HG02970 (cell line): ENCODE measurements around the gene FAM3C.
A peak's percentile ranks its signal among the peaks of the same experiment; 100 is the strongest.
"Not testable (repeated sequence)": the region's sequence is repeated elsewhere in the genome, so short reads cannot be mapped to it uniquely, and the experiment has no call there.

Experiments
- ATAC-seq: cut with Tn5 transposase; IDR thresholded peaks from one replicate; pipeline ENCODE4 v1.9.1; 2021; ENCODE audit warnings: mild to moderate bottlenecking, moderate library complexity, moderate number of reproducible peaks; ENCODE audit not compliant: unreplicated experiment, low FRiP score

The FAM3C gene, protein sequence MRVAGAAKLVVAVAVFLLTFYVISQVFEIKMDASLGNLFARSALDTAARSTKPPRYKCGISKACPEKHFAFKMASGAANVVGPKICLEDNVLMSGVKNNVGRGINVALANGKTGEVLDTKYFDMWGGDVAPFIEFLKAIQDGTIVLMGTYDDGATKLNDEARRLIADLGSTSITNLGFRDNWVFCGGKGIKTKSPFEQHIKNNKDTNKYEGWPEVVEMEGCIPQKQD

DNA sequence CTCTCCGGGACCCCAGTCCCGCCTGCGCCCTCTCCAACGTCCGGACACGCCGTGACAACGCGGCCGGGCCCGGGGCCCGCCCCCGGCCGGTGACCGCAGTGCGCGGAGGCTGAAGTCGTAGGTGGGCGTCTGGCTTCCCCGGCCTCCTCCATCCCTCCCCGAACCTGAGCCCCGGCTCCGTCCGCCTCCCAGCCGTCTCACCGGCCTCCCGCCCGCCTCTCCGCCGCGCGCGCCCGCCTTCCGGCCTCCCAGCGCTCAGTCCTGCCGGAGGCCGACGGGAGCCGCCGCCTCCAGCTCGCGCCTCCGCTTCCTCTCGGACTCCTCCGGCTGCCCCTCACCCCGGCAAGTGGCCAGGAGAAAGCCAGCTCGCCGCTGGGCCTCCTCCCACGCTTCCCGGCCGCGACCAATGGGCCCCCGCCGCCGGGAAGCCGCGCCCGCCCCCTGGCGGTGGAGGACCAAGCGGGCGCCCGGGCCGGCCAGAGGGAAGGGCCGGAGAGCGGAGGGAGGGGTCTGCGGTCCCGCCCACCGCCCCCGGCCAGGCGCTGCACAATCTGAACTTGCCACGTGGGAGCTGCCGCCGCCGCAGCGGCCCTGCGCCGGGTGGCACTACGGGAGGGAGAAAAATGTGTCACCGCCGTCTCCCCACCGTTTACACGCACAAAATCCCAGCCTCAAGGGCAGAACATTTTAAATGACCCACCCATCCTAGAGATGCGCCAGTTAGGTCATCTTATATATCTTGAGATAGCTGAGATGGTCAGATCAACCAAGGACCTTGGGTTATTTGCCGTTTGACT lies at the start of gene FAM3C:
Gene FAM3C, minus strand, starts transcription at position 348 of the 797 bp plus-strand sequence. CDS start 13,339 bp downstream, outside the sequence.
- ATAC-seq = peak; percentile 93

DNA sequence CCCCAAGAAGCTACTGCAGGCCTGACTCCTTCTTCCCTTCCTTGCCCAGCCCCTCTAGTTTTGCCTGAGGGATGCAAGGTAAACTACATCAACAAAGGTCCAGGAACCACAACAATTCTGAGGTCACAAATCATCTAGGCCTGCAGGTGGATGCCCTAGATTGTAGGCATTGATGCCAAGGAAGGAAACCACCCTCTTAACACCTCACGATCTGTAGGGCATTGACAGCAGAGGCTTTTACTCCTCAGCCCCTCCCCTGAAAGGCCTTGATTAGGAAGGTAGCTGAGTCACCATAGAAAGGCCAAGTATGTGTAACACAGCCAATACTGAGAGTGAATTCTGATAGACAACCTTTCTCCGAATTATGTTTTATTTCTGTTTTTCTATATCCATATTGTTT lies 46.7 kb upstream of the FAM3C start:
- ATAC-seq = no peak

DNA sequence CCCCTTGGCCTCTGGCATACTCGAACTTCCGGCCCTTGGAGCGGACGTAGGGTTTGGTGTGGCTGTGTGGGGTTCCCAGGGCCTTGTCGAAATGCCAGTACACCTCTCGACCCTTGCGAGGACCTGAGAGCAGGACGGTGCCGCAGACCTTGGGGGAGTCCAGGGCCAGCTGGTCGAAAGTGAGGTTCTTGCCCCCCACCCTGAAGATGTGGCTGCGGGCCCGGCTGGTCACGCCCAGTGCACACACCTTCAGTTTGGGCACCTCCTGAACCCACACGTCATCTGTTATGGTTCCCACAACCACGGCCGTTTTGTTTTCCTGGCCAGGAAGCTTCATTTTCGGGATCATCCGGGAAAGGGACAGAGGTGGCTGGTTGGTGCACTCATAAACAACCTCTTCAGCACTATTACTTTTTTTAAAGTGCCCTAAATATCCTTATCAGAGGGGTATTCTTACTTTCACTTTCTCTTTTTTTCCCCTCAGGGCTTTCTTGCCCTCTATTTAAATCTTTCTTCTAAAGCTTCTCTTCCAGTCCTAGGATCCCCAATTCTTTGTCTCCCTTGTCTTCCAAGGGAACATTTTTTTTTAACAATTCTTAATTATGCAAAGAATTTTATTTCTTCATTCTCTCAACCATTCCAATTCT lies 44.9 kb upstream of the FAM3C start:
- no peak for ATAC-seq

DNA sequence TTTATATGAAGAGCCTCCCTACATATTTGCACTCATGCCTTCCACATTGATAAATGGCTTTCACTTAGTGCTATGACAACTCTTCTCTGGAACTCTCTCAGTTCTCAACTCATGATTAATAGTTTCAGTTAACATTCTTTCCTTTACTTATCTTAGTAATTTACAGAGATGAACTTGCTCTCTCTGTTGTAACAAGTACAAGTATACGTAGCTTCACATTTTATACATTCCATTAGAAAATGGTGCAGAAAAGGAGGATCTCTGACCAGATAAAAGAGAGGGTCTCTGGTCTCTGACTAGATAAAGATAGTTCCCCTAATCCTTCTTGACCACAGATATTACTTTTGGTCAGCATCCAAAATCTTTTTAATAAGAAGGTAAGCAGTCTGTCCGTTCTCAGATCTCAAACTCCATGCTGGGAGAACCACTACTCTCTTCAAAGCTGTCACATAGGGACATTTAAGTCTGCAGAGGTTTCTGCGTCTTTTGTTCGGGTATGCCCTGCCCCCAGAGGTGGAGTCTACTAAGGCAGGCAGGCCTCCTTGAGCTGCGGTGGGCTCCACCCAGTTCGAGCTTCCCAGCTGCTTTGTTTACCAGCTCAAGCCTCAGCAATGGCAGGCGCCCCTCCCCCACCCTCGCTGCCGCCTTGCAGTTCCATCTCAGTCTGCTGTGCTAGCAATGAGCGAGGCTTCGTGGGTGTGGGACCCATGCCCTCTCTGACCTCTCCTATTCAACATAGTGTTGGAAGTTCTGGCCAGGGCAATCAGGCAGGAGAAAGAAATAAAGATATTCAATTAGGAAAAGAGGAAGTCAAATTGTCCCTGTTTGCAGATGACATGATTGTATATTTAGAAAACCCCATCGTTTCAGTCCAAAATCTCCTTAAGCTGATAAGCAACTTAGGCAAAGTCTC lies 42.2 kb upstream of the FAM3C start:
- not testable (repeated sequence) for ATAC-seq

DNA sequence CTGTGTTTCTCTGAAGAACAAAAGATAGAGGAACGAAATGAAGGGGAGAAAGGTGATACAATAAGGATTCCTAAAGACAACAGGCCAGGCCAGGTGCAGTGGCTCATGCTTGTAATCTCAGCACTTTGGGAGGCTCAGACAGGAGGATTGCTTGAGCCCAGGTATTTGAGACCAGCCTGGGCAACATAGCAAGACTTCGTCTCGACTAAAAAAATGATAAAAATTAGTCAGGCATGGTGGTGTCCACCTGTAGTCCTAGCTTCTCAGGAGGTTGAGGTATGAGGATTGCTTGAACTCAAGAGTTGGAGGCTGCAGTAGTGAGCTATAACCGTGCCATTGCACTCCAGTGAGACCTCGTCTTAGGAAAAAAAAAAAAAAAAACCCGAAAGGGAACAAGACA lies 41.4 kb upstream of the FAM3C start:
- no peak for ATAC-seq

DNA sequence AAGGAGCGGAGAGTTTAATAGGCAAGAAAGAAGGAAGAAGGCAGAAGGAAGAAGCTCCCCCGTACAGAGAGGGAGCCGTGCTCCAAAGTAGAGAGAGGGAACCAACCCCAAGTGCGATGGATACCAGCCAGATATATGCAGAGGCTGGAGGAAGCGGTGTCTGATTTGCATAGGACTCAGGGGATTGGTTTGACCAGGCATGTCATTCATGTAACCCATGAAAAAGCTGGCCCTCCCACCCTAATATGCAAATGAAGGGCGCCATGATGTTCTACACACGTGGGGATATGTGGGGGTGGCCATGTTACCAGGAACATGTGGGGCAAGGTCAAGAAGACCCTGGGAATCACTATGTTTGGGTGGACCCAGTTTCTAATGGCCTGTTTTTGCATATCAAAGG lies 40.6 kb upstream of the FAM3C start:
- ATAC-seq = no peak

DNA sequence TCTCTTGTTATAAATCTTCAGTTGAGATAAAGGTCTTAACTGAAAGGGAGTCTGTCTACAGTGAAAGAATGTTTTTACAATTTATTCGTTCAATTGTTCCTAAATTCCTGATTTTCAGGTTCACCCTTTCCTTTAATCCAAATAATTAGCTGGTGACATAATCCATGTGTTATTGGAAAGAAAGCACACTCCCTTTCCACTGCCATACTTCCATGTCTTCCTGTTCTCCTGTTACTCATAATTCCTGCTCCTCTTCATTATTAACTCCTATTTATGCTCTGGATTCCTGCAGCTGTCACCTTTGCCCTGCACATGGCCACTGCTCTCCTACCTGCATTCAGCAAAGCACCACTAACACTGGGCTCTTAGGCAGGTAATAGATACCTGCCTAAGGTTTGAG lies 40.0 kb upstream of the FAM3C start:
- no peak for ATAC-seq

DNA sequence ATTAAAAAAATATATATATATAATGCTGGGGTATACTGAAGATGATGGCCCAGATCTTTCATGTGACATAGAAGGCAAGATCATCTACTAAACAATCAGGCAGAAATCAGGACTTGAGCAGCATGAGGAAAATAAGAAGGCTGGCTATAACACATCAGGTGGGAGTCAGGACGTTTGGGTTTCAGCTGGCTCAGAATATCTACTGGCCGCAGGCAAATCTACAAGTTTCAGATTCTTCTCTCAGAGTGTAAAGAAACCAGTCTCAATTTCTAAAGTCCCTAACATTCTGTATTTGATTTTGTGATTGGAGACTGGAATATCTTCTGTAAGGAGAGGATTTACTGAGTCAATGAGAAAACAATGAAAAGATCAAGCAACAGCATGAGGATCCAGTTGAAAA lies 37.7 kb upstream of the FAM3C start:
- no peak for ATAC-seq

DNA sequence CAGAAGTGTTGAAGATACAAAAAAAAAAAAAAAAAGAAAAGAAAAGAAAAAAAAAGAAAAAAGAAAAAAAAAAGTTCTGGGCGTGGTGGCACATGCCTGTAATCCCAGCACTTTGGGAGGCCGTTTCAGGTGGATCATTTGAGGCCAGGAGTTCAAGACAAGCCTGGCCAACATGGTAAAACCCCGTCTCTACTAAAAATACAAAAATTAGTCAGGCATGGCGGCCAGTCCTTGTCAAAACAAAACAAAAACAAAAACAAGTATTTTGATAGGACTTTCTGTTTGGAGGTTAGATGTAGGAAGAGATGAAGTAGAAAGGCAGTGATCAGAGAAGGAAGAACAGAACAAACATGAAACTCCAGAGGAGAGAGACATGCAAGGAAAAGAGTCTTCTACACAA lies 36.4 kb upstream of the FAM3C start:
- ATAC-seq = not testable (repeated sequence)

DNA sequence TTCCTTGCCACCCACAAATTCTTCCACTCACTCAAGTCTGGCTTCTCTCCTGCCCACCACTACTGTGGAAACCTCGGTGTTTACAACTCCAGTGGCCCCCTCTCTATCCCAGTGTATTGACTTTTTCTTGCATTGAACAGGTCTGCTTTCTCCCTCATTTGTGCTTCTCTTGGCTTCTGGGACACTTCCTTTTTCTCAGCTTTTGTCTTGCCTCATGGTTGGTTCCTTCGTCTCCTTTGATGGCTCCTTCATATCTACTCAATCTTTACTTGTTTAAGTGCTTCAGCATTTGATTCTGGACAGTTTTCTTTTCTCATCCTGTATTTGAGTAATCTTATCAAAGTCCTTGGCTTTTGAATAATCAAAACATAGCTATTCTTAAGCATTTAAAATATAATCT lies 35.9 kb upstream of the FAM3C start:
- no peak for ATAC-seq

DNA sequence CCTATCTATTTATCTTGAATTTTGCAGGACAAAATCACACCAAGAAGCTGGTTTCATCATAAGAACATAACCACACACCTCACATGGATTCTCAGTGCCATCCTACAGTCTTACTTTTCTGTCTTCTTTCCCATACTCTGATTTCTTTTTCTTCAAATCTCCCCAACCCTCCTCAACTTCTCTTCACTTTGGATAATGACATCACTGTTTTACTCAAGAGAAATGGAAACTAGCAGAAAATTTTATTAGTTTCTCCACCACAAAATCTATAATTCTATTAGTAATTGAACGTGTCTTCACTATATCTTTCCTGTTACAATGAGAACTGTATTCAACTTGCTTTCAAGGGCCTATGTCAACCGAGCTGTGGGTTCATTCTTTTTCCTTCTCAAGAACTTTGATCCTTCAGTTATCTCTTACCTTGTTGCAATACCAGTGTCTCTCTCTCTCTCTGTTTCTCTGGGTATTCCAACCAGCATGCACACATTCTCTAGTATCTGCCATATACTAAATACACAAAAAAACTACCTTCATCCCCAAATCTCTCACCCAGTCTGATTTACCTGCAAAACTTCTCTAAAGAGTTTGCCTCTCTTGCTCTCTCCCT lies 35.4 kb upstream of the FAM3C start:
- ATAC-seq = no peak

DNA sequence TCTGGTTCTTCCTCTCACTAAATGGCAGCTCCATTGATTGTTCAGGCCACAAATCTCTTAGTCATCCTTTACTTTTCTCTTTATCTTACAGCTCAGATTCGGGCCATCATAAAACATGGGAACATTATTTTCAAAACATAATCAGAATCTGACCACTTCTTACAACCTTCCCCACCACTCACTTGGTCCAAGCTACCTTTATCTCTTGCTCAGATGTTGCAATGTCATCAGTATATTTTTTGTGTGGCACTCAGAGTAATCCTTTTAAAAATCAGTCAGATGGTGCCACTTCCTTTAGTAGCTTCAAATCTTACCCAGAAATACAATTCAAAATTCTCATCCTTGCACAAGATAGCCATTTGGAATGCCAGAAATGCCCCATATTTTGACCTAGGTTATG lies 34.5 kb upstream of the FAM3C start:
- ATAC-seq = no peak

DNA sequence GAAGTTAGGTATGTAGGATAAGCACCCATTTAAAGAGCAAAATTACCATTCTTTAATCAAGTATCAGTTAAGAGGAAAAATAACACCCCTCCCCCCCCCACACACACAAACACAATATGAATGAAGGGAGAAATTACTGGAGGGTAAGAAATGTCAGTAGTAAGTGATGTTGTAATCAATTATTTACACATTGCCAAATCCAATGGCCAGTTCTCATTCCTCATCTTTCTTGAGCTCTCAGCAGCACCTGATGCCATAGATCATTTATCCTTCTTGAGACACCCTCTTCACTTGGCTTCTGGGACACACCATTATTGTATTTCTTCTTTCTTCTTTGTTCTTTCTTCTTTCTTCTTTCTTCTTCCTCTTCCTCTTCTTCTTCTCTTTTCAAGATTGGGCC lies 33.7 kb upstream of the FAM3C start:
- ATAC-seq = no peak

DNA sequence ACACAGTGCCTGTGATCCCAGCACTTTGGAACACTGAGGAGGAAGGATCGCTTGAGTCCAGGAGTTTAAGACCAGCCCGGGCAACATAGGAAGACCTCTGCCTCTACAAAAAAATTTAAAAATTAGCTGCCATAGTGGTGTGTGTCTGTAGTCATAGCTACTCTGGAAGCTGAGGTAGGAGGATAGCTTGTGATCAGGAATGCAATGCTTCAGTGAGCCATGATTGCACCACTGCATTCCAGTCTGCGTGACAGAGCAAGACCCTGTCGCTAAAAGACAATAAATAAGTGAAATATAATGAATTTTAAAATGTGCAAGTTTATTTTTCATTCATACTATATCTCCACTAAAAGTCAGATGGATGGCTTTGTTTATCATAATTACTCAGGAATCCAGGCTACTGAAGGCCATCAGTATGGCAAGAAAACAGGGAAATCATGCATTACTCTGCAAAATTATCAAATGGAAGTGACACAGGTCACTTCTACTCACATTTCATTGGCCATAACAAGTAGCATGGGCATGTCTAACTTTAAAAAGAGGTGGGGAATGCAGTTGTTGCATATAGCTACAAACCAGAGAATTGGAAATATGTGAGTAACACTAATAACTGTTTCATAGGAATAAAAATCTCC lies 32.9 kb upstream of the FAM3C start:
- no peak for ATAC-seq

DNA sequence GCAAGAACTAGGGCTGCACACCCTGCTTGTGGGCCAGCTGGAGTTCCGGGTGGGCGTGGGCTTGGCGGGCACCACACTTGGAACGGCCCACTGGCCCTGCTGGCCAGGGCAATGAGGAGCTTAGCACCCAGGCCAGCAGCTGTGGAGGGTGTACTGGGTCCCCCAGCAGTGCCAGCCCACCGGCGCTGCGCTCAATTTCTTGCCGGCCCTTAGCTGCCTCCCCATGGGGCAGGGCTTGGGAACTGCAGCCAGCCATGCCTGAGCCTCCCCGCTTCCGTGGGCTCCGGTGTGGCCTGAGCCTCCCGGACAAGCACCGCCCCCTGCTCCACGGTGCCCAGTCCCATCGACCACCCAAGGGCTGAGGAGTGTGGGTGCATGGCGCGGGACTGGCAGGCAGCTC lies 25.6 kb upstream of the FAM3C start:
- not testable (repeated sequence) for ATAC-seq

DNA sequence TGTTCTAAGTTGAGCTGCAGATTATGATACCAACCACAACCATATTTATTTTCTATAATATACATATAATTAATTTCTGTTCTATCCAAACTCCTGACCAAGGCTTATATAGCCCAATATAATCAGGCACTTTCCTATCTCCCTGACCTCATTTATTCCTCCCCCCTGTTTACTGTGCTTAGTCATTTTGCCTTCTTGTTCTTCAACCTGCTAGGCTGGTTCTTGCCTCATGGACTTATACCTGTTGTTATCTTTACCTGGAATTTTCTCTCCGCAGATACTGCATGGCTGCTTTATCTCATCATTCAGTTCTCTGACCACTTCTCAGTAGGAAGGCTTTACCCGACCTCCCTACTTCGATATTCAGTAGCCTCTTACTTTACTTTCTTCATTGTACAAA lies 24.9 kb upstream of the FAM3C start:
- ATAC-seq = no peak

DNA sequence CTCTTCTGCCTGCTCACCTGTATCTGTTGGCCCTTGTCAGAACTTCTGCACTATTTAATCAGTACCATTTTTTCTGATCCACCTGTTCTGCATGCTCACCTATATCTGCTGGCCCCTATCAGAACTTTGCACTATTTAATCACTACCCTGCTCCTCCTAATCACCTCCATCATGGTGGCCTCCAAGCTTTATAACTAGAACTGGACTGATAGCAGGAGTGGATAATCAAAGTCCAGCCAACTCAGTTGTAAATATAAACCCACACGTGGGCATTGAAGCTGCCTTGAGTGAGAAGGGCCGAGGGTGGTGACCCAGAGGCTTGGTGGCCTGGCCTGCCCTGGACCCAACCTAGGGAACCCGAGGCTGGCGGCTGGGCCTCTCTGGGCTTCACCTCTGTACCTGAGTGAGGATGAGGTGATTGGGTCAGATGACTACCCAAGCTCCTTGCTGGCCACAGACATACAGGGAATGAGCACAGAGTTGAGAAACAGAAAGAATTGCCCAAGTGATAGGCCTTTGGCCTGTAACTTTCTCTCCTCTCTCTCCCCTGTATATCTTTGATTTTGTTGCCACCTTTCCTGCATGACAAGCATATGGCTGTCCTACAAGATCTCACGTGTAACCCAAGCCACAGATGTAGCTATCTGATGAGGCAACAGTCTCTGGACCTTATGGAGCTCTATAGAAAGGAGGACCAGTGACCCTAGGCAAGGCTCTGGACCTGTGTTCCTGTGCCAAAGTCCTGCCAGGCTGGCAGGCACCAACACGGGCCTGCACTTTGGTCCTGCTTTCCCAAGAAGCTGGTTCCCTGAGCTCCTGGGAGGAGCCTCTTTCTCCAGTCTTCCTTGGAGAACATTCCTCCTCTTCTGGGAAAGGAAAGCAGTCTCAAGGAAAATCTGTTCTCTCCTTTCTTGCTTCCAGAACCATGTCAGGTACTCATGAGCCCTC lies 23.4 kb upstream of the FAM3C start:
- no peak for ATAC-seq

DNA sequence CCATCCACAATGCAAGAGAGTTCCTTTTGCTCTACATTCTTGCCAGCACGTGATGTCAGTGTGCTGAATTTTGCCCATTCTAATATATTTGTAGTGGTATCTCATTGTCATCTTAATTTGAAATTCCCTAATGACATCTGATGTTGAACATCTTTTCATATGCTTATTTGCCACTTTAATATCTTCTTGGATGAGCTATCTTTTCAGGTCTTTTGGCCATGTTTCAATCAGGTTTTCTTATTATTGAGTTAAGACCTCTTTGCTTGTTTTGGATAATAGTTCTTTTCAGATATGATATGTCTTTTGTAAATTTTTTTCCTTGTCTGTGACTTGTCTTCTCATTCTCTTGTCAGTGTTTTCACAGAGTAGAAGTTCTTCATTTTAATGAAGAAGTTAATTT lies 20.4 kb upstream of the FAM3C start:
- ATAC-seq = no peak

DNA sequence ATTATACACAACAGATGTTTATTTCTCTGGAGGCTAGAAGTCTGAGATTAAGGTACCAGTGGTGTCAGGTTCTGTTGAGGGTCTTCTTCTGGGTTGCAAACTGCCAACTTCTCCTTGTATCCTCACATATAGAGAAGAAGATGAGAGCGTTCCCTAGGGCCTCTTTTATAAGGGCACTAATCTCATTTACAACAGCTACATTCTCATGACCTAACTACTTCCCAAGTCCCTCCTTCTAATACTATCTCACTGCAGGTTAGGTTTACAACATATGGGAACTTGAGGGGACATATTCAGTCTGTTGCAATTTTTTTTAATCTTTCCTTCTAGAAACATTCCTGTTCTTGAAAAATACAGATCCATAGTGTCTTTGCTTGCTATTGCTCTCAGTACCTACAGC lies 18.3 kb upstream of the FAM3C start:
- ATAC-seq = no peak
